Stimulated activated CD8-positive, alpha-beta memory T cell treated with anti-CD3 and anti-CD28 coated beads, Interleukin-7, amount 100 ng/mL, for 48 hours (primary cell): ENCODE measurements around the gene DNAJC4.

ENCODE experiments used
- DNase-seq, 2 donors: peaks; one replicate each; pipeline ENCODE4 v3.0.0-alpha.2; 2020; ENCODE audit warnings: low read depth in 1 of 2; ENCODE audit errors: extremely low read depth in 1 of 2

DNAJC4 gene

DNA sequence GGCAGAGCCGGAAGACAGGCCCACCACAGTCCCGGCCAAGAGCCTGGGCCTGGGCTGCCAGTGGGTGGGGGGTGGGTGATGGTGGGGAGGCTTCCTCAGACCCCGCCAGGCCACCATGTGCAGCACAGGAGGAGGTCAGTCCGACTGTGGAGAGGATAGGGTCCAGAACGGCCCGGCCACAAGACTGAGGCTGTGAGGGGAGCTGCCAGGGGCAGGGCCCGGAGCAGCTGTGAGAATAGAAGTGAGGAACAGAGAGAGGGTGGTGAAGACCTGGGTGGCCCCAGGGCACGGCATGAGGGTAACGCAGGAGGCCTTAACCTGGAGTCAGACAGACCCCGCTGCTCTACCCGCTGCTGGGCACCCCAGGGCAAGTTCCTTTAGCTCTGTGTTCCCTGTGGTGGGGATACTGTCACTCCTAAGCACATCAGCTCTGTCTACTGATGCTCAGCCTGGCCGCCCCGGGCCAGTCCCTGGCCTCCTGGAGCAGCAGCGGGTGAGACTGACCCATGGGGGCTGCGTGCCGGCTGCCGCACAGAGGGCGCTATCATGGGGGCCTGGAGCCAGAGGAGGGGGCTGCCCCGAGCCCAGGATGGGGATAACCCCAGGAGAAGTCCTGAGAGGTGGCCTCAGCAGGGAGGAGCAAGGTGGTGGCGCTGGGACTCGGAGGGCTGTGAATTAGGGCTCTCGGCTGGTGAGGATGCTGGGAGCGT is 22.1 kb upstream of the DNAJC4 start:
- no peak for DNase-seq

- DNase-seq: no peak
These were observed 21.4 kb upstream of the DNAJC4 start for GRCh38 chr11:64208796-64209562.

DNA sequence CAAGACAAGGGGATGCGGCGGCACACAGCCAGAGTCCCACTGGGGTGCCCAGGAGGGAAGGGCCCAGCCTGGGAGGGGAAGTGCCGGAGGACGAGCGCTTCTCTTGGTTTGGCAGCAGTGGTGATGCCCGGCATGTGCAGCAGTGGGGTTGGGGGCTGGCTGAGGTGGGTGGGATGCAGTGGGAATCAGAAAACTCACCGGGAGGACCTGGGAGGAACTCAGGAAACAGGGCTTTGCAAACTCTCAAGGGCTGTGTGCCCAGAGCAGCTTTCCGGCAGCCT is 20.8 kb upstream of the DNAJC4 start:
- no peak for DNase-seq

DNA sequence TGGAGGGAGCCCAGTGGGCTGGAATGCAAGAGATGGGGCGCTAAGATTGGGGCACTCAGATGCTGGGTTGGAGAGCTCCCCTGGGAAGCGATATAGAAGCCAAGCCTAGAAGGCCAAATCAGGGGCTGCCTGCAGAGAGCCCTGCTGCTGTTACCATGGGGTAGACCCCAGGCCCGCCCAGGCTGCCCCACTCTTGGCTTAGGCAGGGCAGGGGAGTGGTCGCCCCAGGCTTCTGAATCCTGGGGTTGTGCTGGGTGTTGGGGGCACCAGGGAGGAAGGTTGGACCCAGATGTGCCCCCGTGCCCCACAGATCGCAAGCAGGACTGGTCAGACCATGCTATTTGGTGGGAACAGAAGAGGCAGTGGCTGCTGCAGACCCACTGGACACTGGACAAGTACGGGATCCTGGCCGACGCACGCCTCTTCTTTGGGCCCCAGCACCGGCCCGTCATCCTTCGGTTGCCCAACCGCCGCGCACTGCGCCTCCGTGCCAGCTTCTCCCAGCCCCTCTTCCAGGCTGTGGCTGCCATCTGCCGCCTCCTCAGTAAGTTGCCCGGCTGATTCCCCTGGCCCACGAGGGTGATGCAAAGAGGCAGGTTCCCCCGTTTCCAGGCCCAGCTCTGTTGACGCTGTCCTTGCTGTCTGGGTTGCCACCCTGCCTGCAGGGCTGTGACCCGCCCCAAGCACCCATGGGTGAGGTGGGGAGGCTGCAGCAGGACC is 19.9 kb upstream of the DNAJC4 start:
- DNase-seq: no peak

GRCh38 chr11:64211181-64211872 is 19.0 kb upstream of the DNAJC4 start:
- DNase-seq: no peak

DNA sequence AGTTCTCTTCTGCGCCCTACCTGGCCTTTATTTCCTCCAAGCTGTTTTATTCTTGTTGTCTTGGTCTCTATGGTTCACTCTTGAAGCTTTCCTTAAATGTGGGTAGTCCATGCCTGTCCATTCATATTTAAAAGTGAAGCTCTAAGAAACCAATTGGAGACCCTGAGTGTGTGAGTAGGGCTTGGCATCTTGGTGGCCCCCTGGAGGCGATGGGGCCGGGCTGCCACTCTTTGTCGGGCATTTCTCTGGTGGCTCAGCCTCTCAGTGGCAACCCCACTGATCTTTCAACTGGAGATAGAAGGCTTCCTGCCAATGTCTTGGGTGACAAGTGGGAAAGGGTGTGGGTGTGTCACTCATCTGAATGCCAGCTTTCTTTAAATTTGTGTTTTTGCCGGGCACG is 13.5 kb upstream of the DNAJC4 start:
- DNase-seq: no peak

- DNase-seq: no peak
These were observed 11.6 kb upstream of the DNAJC4 start for GRCh38 chr11:64218628-64219353.

DNA sequence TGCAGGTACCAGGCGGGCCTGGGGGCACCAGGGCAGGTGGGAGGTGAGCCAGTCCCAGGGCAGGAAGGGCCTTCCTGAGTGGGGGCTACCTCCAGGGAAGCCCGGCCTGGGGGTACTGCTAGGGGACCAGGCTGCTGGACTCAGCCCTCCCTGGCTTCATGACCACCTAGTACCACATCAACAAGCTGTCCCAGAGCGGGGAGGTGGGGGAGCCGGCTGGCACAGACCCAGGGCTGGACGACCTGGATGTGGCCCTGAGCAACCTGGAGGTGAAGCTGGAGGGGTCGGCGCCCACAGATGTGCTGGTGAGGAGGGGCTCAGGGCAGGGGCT is 11.0 kb upstream of the DNAJC4 start:
- DNase-seq: no peak

- no peak for DNase-seq
These were observed 10.6 kb upstream of the DNAJC4 start for GRCh38 chr11:64219755-64220154.

DNA sequence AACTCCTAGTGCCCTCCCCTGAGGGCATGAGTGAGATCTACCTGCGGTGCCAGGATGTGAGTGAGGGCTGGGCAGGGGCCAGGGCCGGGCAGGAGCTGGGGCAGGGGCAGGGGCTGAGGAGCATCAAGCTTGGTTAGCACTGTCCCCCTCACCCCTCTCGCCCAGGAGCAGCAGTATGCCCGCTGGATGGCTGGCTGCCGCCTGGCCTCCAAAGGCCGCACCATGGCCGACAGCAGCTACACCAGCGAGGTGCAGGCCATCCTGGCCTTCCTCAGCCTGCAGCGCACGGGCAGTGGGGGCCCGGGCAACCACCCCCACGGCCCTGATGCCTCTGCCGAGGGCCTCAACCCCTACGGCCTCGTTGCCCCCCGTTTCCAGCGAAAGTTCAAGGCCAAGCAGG is 10.1 kb upstream of the DNAJC4 start:
- no peak for DNase-seq

GRCh38 chr11:64220798-64221197 is 9.6 kb upstream of the DNAJC4 start:
- no peak for DNase-seq

DNA sequence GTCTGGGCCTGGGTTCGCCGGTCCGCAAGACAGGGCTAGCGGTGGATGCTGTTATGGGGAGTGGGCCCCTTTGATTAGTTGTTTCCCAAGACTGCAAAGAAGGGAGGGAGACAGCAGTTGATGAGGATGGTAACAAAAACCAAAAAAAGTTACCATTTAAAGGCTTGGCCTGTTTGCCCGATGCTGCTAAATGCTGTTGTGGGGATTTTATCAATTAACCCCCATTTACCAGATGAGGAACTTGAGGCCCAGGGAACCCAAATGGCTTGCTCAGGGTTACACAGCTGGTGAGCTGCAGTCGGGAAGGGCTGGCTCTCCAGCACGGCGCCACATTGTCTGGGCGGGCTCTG is 7.7 kb upstream of the DNAJC4 start:
- no peak for DNase-seq

GRCh38 chr11:64223001-64223651 is 7.2 kb upstream of the DNAJC4 start:
- DNase-seq: no peak

DNA sequence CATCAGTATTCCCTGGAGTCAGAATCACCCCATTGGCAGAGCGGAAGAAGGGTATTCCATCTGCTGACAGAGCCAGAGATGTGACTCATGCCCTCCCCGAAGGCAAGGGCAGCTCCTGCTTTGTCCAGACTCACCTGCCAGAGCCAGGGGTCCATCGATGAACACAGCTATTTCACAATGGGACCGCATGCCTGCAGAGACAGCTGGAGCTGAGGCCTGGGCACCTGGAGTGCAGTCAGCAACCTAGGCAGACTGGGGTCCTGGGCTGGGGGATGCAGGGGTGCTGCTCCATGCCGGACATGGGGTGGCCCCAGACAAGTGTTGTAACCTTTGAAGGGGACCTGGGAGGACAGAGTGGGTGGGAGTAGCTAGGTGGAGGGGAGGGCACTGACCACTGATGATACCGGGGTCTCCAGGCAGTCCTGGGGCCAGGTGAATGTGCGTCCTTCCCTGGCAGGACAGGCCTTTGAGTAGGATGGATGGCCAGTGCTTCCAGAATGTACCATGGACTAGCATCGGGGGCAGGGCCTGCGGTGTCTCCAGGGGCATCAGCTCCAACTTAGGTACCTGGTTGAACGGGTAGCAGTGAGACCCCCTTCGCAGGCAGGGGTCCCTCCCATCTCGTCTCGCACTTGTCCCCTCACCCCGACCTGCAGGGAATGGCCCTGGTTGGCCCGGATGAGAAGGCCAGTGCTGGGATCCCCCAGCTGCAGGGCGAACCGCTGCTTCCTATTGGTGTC is 6.0 kb upstream of the DNAJC4 start:
- DNase-seq: no peak

DNA sequence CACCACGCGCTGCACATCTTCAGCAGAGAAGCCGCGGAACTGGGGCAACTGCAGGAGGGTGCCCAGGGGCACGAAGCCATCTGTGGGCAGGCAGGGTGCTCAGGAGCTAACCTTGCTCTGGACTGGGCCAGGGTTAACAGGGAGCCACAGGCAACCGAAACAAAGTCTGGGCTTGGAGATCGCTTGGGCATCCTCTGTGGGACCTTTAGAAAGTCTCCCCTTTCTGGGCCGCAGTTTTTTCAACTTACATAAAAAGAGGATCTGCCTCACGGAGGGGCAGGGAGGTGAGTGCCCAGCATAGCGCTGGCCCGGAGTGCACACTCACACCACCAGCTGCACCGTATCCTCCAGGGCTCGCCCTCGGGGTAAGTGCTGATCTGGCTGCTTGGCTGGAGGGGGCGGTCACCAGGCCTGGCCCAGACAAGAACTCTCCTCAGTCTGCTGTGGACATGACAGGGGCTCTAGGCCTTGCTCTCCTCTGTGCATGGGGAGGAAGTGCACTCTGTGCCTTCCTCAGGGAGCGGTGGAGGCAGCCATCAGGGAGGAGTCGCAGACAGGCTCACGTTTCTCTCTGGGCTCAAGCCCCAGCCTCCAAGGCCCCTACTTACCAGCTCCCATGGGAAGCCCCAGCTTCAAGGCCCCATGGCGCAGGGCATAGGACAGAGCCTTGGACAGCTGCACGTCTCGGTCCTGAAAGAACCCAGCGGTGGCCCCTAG is 5.3 kb upstream of the DNAJC4 start:
- DNase-seq: no peak

DNA sequence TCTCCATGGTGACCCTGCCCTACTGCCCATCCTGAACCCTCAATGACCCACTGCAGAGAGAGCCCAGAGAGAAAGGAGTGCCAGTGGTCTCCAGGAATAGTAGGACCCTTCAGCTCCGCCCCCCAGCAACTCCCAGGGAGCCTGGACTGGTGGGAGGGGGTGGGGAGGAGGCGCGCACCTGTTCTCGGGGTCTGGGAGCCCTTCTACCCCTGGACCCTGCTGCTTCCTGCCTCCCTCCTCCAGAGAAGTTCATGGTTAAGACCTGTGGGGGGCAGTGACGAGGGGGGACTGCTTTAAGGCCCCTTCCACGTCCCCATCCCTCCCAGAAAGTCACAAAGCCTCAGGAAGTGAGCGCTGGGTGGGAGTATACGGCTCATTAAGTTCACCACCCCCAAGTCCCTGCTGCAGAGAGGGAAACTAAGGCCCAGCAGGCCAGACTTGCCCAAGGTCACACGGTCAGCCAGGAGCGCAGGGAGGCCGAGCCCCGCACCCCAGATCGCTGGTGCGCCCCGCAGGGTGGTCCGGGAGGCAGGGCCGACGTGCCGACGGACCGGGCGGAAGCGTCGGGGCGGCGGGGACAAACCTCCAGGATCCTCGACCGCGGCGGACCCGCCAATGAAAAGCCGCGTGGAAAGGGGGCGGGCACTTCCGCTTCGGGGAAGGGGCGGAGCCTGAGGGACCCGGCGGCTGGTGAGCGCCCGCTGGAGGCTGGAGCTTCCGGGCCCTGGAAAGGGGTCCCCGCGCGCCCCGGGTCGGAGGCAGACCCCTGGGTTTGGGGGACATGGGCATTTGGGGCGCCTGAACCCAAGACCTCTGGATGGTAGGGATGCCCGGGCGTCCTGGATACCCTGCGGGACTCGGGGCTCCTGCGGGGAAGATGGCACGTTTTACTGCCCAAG is 4.5 kb upstream of the DNAJC4 start, which contains the start of the genes NUDT22 and TRPT1:
Gene NUDT22 (plus strand): TSS at position 667 of the 899 bp plus-strand sequence. CDS start 379 bp downstream, outside the sequence.
Gene TRPT1 (minus strand): TSS at position 579 of the 899 bp plus-strand sequence. CDS start 326 bp downstream, at position 253.
- peak; percentile 85 to 87 for DNase-seq

- peak in 1 of 2 donors; percentile 68 for DNase-seq
These were observed 3.8 kb upstream of the DNAJC4 start for GRCh38 chr11:64226507-64227051.
